GM23338 (cell line): ENCODE data around the gene FOXL2NB. TPM values are rescaled to one million over a fixed set of nuclear protein-coding genes. Genes with fewer than 3 reads are reported as not detected.

ENCODE experiments used
- ATAC-seq: fragments of 200-7000 bp; cut with Tn5 transposase; 3 replicates; pipeline ENCODE4 v1.9.1; 2020
- DNase-seq: peaks from one replicate; pipeline ENCODE4 v3.0.0-alpha.2; 2015; ENCODE audit warnings: low spot score
- H2AFZ ChIP-seq: fragments of 200-600 bp; sonication (generic); 2 replicates; pipeline ENCODE4 v1.8.0; 2016; ENCODE audit warnings: antibody characterized with exemption, mild to moderate bottlenecking, moderate library complexity
- H3F3A ChIP-seq: fragments of 200-600 bp; sonication (generic); replicated peaks from 2 replicates; pipeline ENCODE4 v1.8.0; 2017; ENCODE audit warnings: antibody characterized with exemption, mixed run types, low read depth
- H3K27ac ChIP-seq: fragments of 200-600 bp; sonication (generic); 2 replicates; pipeline ENCODE4 v1.6.1; 2016; ENCODE audit warnings: low read depth
- H3K27me3 ChIP-seq: fragments of 200-600 bp; sonication (generic); 2 replicates; pipeline ENCODE4 v1.8.0; 2016; ENCODE audit warnings: mild to moderate bottlenecking, mixed run types, moderate library complexity; ENCODE audit not compliant: insufficient read depth
- H3K36me3 ChIP-seq: fragments of 200-600 bp; sonication (generic); 2 replicates; pipeline ENCODE4 v1.8.0; 2016; ENCODE audit warnings: mild to moderate bottlenecking; ENCODE audit not compliant: insufficient read depth
- H3K4me1 ChIP-seq: fragments of 200-600 bp; sonication (generic); 2 replicates; pipeline ENCODE4 v1.8.0; 2016; ENCODE audit warnings: mild to moderate bottlenecking, moderate library complexity; ENCODE audit not compliant: insufficient read depth
- H3K4me2 ChIP-seq: fragments of 200-600 bp; sonication (generic); 2 replicates; pipeline ENCODE4 v1.7.1; 2017; ENCODE audit warnings: mixed run types
- H3K4me3 ChIP-seq: fragments of 200-600 bp; sonication (generic); 2 replicates; pipeline ENCODE4 v1.6.1; 2016; ENCODE audit warnings: mixed run types
- H3K79me2 ChIP-seq: fragments of 200-600 bp; sonication (generic); replicated peaks from 2 replicates; pipeline ENCODE4 v1.8.0; 2017; ENCODE audit warnings: mild to moderate bottlenecking; ENCODE audit not compliant: insufficient read depth
- H3K9me2 ChIP-seq: fragments of 200-600 bp; sonication (generic); 2 replicates; pipeline ENCODE4 v1.8.0; 2017; ENCODE audit not compliant: insufficient read depth
- H4K20me1 ChIP-seq: fragments of 200-600 bp; sonication (generic); replicated peaks from 2 replicates; pipeline ENCODE4 v1.8.0; 2017; ENCODE audit warnings: mild to moderate bottlenecking; ENCODE audit not compliant: insufficient read depth
- H3K27ac Mint-ChIP-seq: 2 replicates; pipeline ENCODE4 v1.8.0; 2020; ENCODE audit warnings: inconsistent platforms, mild to moderate bottlenecking, moderate library complexity, mixed read lengths
- H3K27me3 Mint-ChIP-seq: 3 replicates; pipeline ENCODE4 v1.8.0; 2022; ENCODE audit warnings: low read depth, mild to moderate bottlenecking, moderate library complexity, mixed read lengths, inconsistent platforms; ENCODE audit not compliant: insufficient read depth, poor library complexity
- H3K36me3 Mint-ChIP-seq: 3 replicates; pipeline ENCODE4 v1.8.0; 2021; ENCODE audit warnings: low read depth, mild to moderate bottlenecking, inconsistent platforms, moderate library complexity, mixed read lengths
- H3K4me1 Mint-ChIP-seq: 3 replicates; pipeline ENCODE4 v1.8.0; 2020; ENCODE audit warnings: mild to moderate bottlenecking, inconsistent platforms, mixed read lengths
- H3K4me3 Mint-ChIP-seq: 3 replicates; pipeline ENCODE4 v1.8.0; 2021; ENCODE audit warnings: moderate library complexity, mild to moderate bottlenecking, inconsistent platforms, mixed read lengths
- H3K9me3 Mint-ChIP-seq: 3 replicates; pipeline ENCODE4 v1.8.0; 2020; ENCODE audit warnings: moderate library complexity, mild to moderate bottlenecking, inconsistent platforms, mixed read lengths
- CREB1 ChIP-seq: fragments of 250-450 bp; sonication (Bioruptor Pico); IDR thresholded peaks from 2 replicates; pipeline ENCODE4 v1.5.0; 2020; ENCODE audit warnings: low read depth, mild to moderate bottlenecking, moderate library complexity
- CTCF ChIP-seq, 2 experiments: fragments of 200-600 bp in 1 of 2; sonication (generic) in 1 of 2; conservative IDR thresholded peaks; 2 replicates each; pipeline versions ENCODE4 v1.5.1 to v1.6.1; 2016 to 2017; ENCODE audit warnings: antibody characterized with exemption in 2 of 2, low read depth in 2 of 2, mild to moderate bottlenecking in 2 of 2, moderate library complexity in 1 of 2
- ETS1 ChIP-seq: IDR thresholded peaks from 2 replicates; pipeline ENCODE4 v1.6.1; 2016; ENCODE audit warnings: antibody characterized with exemption
- EZH2 ChIP-seq: fragments of 200-600 bp; sonication (generic); IDR thresholded peaks from one replicate; pipeline ENCODE4 v1.8.0; 2017; ENCODE audit warnings: antibody characterized with exemption, mild to moderate bottlenecking, low read depth; ENCODE audit not compliant: unreplicated experiment
- EZH2phosphoT487 ChIP-seq: fragments of 200-600 bp; sonication (generic); IDR thresholded peaks from one replicate; pipeline ENCODE4 v1.8.1; 2018; ENCODE audit warnings: antibody characterized with exemption; ENCODE audit not compliant: unreplicated experiment
- JUNB ChIP-seq: IDR thresholded peaks from one replicate; pipeline ENCODE4 v1.6.1; 2016; ENCODE audit warnings: antibody characterized with exemption; ENCODE audit not compliant: unreplicated experiment
- NANOG ChIP-seq: IDR thresholded peaks from 2 replicates; pipeline ENCODE4 v1.6.1; 2016; ENCODE audit warnings: antibody characterized with exemption, borderline replicate concordance
- POLR2AphosphoS5 ChIP-seq: IDR thresholded peaks from 2 replicates; pipeline ENCODE4 v1.6.1; 2016; ENCODE audit warnings: antibody characterized with exemption, low read depth
- REST ChIP-seq: IDR thresholded peaks from one replicate; pipeline ENCODE4 v1.6.1; 2018; ENCODE audit warnings: antibody characterized with exemption; ENCODE audit not compliant: unreplicated experiment
- STAT1 ChIP-seq: IDR thresholded peaks from one replicate; pipeline ENCODE4 v1.6.1; 2016; ENCODE audit warnings: antibody characterized with exemption; ENCODE audit not compliant: unreplicated experiment
- ZNF114 ChIP-seq: fragments of 250-450 bp; sonication (Bioruptor Pico); IDR thresholded peaks from 2 replicates; pipeline ENCODE4 v1.5.0; 2020; ENCODE audit warnings: mild to moderate bottlenecking, moderate library complexity
- ZNF331 ChIP-seq: fragments of 250-450 bp; sonication (Bioruptor Pico); IDR thresholded peaks from 2 replicates; pipeline ENCODE4 v1.5.0; 2020; ENCODE audit warnings: low read depth, mild to moderate bottlenecking, moderate library complexity
- ZNF462 ChIP-seq: fragments of 250-450 bp; sonication (Bioruptor Pico); IDR thresholded peaks from 2 replicates; pipeline ENCODE4 v1.5.0; 2020; ENCODE audit warnings: mild to moderate bottlenecking, moderate library complexity
- polyA plus RNA-seq: library from polyadenylated mRNA; unstranded; fragments of >200 nt; fragmentation: Nextera tagmentation; extraction: Ambion mirVana; gene quantifications from 2 replicates; pipeline ENCODE4 v1.2.1, GENCODE V29; 2016
- total RNA-seq: library from RNA; depleted of rRNA; stranded (reverse); fragments of >200 nt; shearing (Covaris generic); gene quantifications from 2 replicates; pipeline ENCODE4 v1.2.3, GENCODE V29; 2014

The FOXL2NB gene
- total and polyA plus RNA-seq, 2 experiments from 2014 or later: 11.2 to 15.6 TPM

- Histone ChIP-seq H3K27me3 (no peaks in the 10 kb centered on the region), H3K27ac (no peak overlapping the region), H3K4me3 (no peak overlapping the region), H3F3A (no peaks in the 10 kb centered on the region), H3K9me2 (0 out of 2 replicates have a peak, but pooled peaks cover 3% of the 10 kb centered on the region), H3K36me3 (no peaks in the 10 kb centered on the region), H4K20me1 (no peaks in the 10 kb centered on the region), H2AFZ (no peak overlapping the region), H3K4me1 (no peaks in the 10 kb centered on the region), H3K4me2 (no peak overlapping the region), H3K79me2 (no peaks in the 10 kb centered on the region)
- DNase-seq (no peak), ATAC-seq (no peak)
- Mint-ChIP-seq H3K9me3 (peaks cover 2% of the 10 kb centered on the region; the same call in 1 of the 3 replicates), H3K4me3 (no peak overlapping the region), H3K27ac (no peak overlapping the region), H3K4me1 (no peaks in the 10 kb centered on the region), H3K27me3 (peaks cover 7% of the 10 kb centered on the region), H3K36me3 (no peaks in the 10 kb centered on the region)
- TF ChIP-seq NANOG: no peak
- TF ChIP-seq EZH2: no peak
- no peak for TF ChIP-seq ZNF114
- TF ChIP-seq ZNF462 (CRISPR knock-in tag): no peak
- no peak for TF ChIP-seq JUNB
- TF ChIP-seq ETS1: no peak
- TF ChIP-seq EZH2phosphoT487: no peak
- TF ChIP-seq CTCF (conservative IDR thresholded peaks at IDR 0.05; ENCODE audit: low read depth in 2 of 2): no peak
- no peak for TF ChIP-seq POLR2AphosphoS5
- TF ChIP-seq CREB1 (CRISPR knock-in tag): no peak
- no peak for TF ChIP-seq STAT1
- no peak for TF ChIP-seq REST
- TF ChIP-seq ZNF331 (CRISPR knock-in tag): no peak
Measured at GRCh38 chr3:138907539-138907938, 39.5 kb upstream of the FOXL2NB start.
